Heart left ventricle (tissue), 13 donors: ENCODE measurements around the gene PRKAG2.

Experiments used
- POLR2A ChIP-seq, 2 donors: fragments of 450-650 bp; IDR thresholded peaks; one replicate each; pipeline ENCODE4 v1.6.1; 2017; ENCODE audit warnings: antibody characterized with exemption in 2 of 2, mild to moderate bottlenecking in 2 of 2, moderate library complexity in 2 of 2
- TF ChIP-seq, protein P1 (sequence below), 12 donors: fragments of 200-600 bp; sonication (generic) in 4 of 12; IDR thresholded peaks; one replicate each; pipeline versions ENCODE4 v1.5.0 to v1.8.0; 2018 to 2022; ENCODE audit warnings: antibody characterized with exemption in 12 of 12, mild to moderate bottlenecking in 5 of 12
- donor health status: ischemic (EF 13 %, LVEDD 7.1; RV severe dilation, severe dysfunction).
- donor health status: DM: no; HTN: yes; CAD: no.
- donor health status: DM: no; HTN: no; CAD: no.
- donor health status: ischemic (EF 25% LVEDD 6.9; RV normal size, moderate dysfunction).
- donor health status: ischemic (EF 25% LVEDD 5.7; RV mildly dilated, moderate dysfunction).
- donor health status: ischemic (EF 35%, LVEDD 5.7; RV mildly dilated, moderate dysfunction).
- donor health status: nonischemic (EF 11% LVEDD 7.7; RV severe dilation, severe dysfunction).
- donor health status: DM: yes; HTN: yes; CAD: no.
- donor health status: PGD.
- donor health status: ischemic (EF 29% LVEDD 5.4; RV normal size, mild dysfunction).
- donor health status: nonischemic (EF 23%, LVEDD 6.1; RV moderate dilation, normal function).

DNA sequence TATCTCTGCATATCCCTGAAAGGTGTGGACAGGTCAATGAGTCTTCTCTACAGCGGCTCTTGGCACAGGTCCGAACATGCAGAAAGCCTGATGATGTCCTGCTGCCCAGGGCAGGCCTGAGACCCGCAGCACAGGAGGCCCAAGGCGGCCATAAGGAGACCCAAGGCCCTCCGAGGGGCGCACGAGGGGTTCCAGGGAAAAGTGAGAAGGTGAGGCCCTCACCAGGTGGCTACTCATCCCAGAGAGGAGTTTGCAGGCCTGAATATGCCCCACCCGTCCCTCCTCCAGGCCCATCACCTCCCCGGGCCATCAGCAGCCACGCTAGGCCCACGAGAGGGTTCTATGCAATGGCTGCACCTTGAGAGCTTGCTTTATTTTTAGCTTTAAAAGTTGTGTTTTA is 183.8 kb downstream of the PRKAG2 start:
- TF ChIP-seq, protein P1, sequence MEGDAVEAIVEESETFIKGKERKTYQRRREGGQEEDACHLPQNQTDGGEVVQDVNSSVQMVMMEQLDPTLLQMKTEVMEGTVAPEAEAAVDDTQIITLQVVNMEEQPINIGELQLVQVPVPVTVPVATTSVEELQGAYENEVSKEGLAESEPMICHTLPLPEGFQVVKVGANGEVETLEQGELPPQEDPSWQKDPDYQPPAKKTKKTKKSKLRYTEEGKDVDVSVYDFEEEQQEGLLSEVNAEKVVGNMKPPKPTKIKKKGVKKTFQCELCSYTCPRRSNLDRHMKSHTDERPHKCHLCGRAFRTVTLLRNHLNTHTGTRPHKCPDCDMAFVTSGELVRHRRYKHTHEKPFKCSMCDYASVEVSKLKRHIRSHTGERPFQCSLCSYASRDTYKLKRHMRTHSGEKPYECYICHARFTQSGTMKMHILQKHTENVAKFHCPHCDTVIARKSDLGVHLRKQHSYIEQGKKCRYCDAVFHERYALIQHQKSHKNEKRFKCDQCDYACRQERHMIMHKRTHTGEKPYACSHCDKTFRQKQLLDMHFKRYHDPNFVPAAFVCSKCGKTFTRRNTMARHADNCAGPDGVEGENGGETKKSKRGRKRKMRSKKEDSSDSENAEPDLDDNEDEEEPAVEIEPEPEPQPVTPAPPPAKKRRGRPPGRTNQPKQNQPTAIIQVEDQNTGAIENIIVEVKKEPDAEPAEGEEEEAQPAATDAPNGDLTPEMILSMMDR (IDR thresholded peaks at IDR 0.05), result no peak
- no peak for TF ChIP-seq POLR2A (IDR thresholded peaks at IDR 0.05)
